HG02973 (cell line): ENCODE results near the gene DDX10.
"Not testable (repeated sequence)": the region's sequence is repeated elsewhere in the genome, so short reads cannot be mapped to it uniquely, and the experiment has no call there.

Source experiments
- ATAC-seq: cut with Tn5 transposase; IDR thresholded peaks from one replicate; pipeline ENCODE4 v1.9.1; 2021; ENCODE audit warnings: moderate library complexity; ENCODE audit not compliant: unreplicated experiment

The DDX10 gene

GRCh38 chr11:108654100-108654499 lies 10.8 kb upstream of the DDX10 start:
- ATAC-seq: not testable (repeated sequence)

- ATAC-seq: no peak
Observed at GRCh38 chr11:108654994-108655631, 9.8 kb upstream of the DDX10 start.

GRCh38 chr11:108662700-108663099 lies 2.2 kb upstream of the DDX10 start:
- ATAC-seq: no peak

- ATAC-seq: peak; percentile 50
Observed at GRCh38 chr11:108663154-108663877, 1.6 kb upstream of the DDX10 start.

GRCh38 chr11:108666373-108666772 lies 1.5 kb downstream of the DDX10 start:
- no peak for ATAC-seq

GRCh38 chr11:108669286-108669685 lies 4.4 kb downstream of the DDX10 start:
- ATAC-seq: no peak

GRCh38 chr11:108669711-108670110 lies 4.8 kb downstream of the DDX10 start:
- no peak for ATAC-seq

- ATAC-seq: no peak
Observed at GRCh38 chr11:108670451-108670850, 5.6 kb downstream of the DDX10 start.

- ATAC-seq: no peak
Observed at GRCh38 chr11:108672113-108672512, 7.2 kb downstream of the DDX10 start.

- no peak for ATAC-seq
Observed at GRCh38 chr11:108672786-108673185, 7.9 kb downstream of the DDX10 start.

- ATAC-seq: no peak
Observed at GRCh38 chr11:108679045-108679444, 14.2 kb downstream of the DDX10 start.

- ATAC-seq: no peak
Observed at GRCh38 chr11:108680271-108680670, 15.4 kb downstream of the DDX10 start.

GRCh38 chr11:108685419-108686130 lies 20.7 kb downstream of the DDX10 start:
- ATAC-seq: no peak

- no peak for ATAC-seq
Observed at GRCh38 chr11:108693852-108694251, 29.0 kb downstream of the DDX10 start.

- ATAC-seq: no peak
Observed at GRCh38 chr11:108694846-108695245, 30.0 kb downstream of the DDX10 start.

GRCh38 chr11:108697872-108698473 lies 33.1 kb downstream of the DDX10 start:
- ATAC-seq: peak; percentile 68

- ATAC-seq: peak; percentile 85
Observed at GRCh38 chr11:108698844-108699642, 34.2 kb downstream of the DDX10 start.

- no peak for ATAC-seq
Observed at GRCh38 chr11:108703916-108704315, 39.0 kb downstream of the DDX10 start.

- no peak for ATAC-seq
Observed at GRCh38 chr11:108705061-108705460, 40.2 kb downstream of the DDX10 start.

- no peak for ATAC-seq
Observed at GRCh38 chr11:108708173-108708572, 43.3 kb downstream of the DDX10 start.

- ATAC-seq: no peak
Observed at GRCh38 chr11:108709741-108710140, 44.9 kb downstream of the DDX10 start.
